ENCODE data around the gene SLC35F3. TPM values are rescaled to one million over a fixed set of nuclear protein-coding genes. Genes with fewer than 3 reads are reported as not detected.
"Not testable (repeated sequence)": the region's sequence is repeated elsewhere in the genome, so short reads cannot be mapped to it uniquely, and the experiment has no call there.

SLC35F3 gene
- total RNA-seq, 2 donors from 2014 or later: 0.13 TPM; not detected in 1

DNA sequence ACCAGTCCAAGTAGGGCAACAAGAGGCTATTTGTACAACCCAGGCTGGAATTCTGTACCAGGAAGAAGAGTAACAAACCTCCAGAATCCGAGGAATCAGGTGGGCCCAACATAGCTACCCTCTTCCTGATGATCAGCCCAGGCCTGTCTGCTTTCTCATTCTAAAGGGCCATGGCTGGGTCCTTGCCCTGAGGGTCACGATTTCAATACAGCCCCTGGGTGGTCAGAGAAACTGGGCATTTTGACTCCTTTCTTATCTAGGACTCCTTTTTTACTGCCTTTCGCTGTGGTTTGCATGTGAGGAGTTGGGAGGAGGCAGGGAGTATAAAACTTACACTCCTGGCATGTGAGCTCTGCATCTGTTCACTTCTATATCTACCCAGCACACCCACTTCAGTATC lies 303.9 kb downstream of the SLC35F3 start:
- TF ChIP-seq, protein P1, sequence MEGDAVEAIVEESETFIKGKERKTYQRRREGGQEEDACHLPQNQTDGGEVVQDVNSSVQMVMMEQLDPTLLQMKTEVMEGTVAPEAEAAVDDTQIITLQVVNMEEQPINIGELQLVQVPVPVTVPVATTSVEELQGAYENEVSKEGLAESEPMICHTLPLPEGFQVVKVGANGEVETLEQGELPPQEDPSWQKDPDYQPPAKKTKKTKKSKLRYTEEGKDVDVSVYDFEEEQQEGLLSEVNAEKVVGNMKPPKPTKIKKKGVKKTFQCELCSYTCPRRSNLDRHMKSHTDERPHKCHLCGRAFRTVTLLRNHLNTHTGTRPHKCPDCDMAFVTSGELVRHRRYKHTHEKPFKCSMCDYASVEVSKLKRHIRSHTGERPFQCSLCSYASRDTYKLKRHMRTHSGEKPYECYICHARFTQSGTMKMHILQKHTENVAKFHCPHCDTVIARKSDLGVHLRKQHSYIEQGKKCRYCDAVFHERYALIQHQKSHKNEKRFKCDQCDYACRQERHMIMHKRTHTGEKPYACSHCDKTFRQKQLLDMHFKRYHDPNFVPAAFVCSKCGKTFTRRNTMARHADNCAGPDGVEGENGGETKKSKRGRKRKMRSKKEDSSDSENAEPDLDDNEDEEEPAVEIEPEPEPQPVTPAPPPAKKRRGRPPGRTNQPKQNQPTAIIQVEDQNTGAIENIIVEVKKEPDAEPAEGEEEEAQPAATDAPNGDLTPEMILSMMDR (IDR thresholded peaks at IDR 0.05): no peak
- Histone ChIP-seq H3K4me1 (no peaks in the 10 kb centered on the region), H3K4me3 (no peak overlapping the region), H3K36me3 (no peaks in the 10 kb centered on the region), H3K9ac (ENCODE audit: low read depth in 2 of 2, low read length in 2 of 2) (no peak overlapping the region), H3K27me3 (no peaks in the 10 kb centered on the region), H3K9me3 (no peaks in the 10 kb centered on the region), H3K27ac (no peak overlapping the region)
- no peak for DNase-seq
- intact Hi-C loops (cut with DNase I): no loop called here

DNA sequence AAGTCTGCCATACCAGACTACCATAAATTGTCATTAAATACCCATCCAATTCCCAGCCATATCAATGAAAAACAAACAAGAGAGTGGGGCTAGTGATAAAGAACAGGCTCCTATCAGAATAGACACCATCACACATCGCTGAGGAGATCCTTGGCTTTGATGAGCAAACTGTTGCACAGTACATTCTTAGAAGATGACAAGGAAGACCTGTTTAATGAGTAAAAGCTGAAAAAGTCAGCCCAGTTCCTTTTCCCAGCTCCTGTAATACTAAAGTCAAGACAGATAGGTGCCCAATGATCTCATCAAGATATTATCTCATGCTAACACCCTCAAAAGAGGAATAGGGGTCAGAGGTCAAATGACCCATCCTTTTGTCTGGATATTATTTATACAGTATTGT lies 304.3 kb downstream of the SLC35F3 start:
- DNase-seq: no peak
- Histone ChIP-seq H3K4me3 (no peak overlapping the region), H3K9me3 (no peaks in the 10 kb centered on the region), H3K27ac (no peak overlapping the region), H3K4me1 (no peaks in the 10 kb centered on the region), H3K9ac (ENCODE audit: low read depth in 2 of 2, low read length in 2 of 2) (no peak overlapping the region), H3K27me3 (peaks cover 1% of the 10 kb centered on the region), H3K36me3 (no peaks in the 10 kb centered on the region)
- TF ChIP-seq, protein P1 (IDR thresholded peaks at IDR 0.05): no peak
- intact Hi-C loops (cut with DNase I): no loop called here

DNA sequence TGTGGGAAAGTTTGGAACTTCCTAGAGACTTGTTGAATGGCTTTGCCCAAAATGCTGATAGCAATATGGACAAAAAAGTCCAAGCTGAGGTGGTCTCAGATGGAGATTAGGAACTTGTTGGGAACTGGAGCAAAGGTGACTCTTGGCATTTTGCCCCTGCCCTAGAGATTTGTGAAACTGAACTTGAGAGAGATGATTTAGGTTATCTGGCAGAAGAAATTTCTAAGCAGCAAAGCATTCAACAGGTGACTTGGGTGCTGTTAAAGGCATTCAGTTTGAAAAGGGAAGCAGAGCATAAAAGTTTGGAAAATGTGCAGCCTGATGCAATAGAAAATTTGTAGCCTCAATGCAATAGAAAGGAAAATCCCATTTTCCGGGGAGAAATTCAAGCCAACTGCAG lies 306.0 kb downstream of the SLC35F3 start:
- H3K4me3 ChIP-seq; H3K9me3 ChIP-seq; intact Hi-C loops (cut with DNase I); H3K36me3 ChIP-seq; H3K27ac ChIP-seq; H3K9ac ChIP-seq (ENCODE audit: low read depth in 2 of 2, low read length in 2 of 2); H3K4me1 ChIP-seq; DNase-seq: not testable (repeated sequence)
- H3K27me3 ChIP-seq: peaks cover 15% of the 10 kb centered on the region

GRCh38 chr1:234211855-234212254 lies 307.4 kb downstream of the SLC35F3 start:
- H3K9me3 ChIP-seq; H3K27ac ChIP-seq; H3K4me3 ChIP-seq; intact Hi-C loops (cut with DNase I); H3K4me1 ChIP-seq; H3K9ac ChIP-seq (ENCODE audit: low read depth in 2 of 2, low read length in 2 of 2); DNase-seq; H3K36me3 ChIP-seq: not testable (repeated sequence)
- peaks cover 15% of the 10 kb centered on the region for H3K27me3 ChIP-seq

DNA sequence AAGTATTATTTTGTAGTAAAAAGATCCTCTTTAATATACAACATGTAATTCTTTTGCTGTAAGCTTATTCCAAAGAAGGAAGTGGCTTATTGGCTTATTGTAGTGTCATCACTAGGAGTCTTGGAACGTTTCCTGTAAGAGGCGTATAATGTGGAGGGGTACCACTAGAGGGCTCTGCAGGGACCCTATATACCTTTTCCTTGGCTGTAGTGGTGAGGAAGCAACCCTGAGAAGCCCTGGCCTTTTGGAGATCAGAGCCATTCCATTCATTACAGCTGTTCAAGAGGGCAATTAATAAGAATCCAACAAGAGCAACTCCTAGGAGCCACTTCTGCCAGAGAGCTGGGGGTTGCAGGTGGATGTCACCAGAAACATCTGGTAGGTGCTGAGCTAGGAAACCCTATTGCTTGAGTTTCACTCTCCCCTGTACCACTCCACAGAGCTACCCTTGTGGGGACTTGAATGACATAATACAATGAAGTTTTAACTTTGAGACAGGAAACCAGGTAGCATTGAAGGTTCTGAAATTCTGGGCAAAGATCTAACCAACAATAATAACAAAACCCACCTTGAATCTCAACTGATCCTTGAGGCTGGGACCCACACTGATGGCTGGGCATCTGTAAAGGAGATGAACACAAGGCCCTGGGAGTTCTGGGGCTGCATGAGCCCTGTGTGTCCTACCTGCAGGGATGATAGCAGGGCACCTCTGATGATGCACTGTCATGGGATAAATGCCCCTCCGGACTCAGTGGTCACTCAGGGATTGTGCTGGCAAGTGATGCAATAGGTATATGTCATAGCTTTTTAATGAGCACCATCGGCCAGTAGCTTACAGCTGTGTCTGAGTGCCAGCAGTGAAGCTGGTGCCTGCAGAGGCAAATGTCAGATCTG lies 308.5 kb downstream of the SLC35F3 start:
- Histone ChIP-seq H3K36me3 (no peaks in the 10 kb centered on the region), H3K4me1 (peaks cover 4% of the 10 kb centered on the region), H3K27ac (no peak overlapping the region), H3K27me3 (peaks cover 15% of the 10 kb centered on the region), H3K9me3 (no peaks in the 10 kb centered on the region), H3K4me3 (no peak overlapping the region), H3K9ac (ENCODE audit: low read depth in 2 of 2, low read length in 2 of 2) (no peak overlapping the region)
- intact Hi-C loops (cut with DNase I): no loop called here
- no peak for DNase-seq
- TF ChIP-seq, protein P1 (IDR thresholded peaks at IDR 0.05): no peak

- TF ChIP-seq, protein P1 (IDR thresholded peaks at IDR 0.05): no peak
- Histone ChIP-seq H3K4me3 (peak overlapping the region; percentile 35), H3K9ac (ENCODE audit: low read depth in 2 of 2, low read length in 2 of 2) (no peak overlapping the region), H3K4me1 (peaks cover 4% of the 10 kb centered on the region), H3K27ac (no peak overlapping the region), H3K9me3 (no peaks in the 10 kb centered on the region), H3K36me3 (no peaks in the 10 kb centered on the region), H3K27me3 (peaks cover 15% of the 10 kb centered on the region)
- intact Hi-C loops (cut with DNase I): no loop called here
- no peak for DNase-seq
These were observed 309.2 kb downstream of the SLC35F3 start for GRCh38 chr1:234213658-234214128.

All from colonic mucosa (tissue), 4 donors.